Measurements from ENCODE around the gene CXorf66. TPM values are rescaled to one million over a fixed set of nuclear protein-coding genes. Genes with fewer than 3 reads are reported as not detected.

Gene CXorf66
- total RNA-seq, 1 experiment from 2014 or later: not detected

DNA sequence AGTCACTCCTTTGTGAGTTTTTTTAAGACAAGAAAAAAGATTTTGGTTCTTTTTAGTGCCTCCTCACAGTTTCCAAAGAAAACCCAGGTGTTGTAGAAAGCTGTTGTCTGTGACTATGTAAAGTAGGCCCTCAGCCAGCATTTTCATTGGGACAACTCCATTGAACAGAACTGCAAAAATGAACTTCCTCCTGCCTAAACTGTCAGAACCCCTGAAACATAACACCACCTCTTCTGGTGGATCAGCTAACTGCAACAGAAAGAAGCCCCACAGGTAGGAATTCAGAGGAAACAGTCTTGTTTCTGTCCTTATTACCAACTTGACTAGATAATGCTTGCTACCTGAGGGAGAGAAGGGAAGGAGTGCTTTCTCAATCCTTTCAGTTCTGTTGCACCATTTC is 29.1 kb downstream of the CXorf66 start:
- H3K36me3 Mint-ChIP-seq (ENCODE audit: insufficient read depth, unreplicated experiment): peaks cover 12% of the 10 kb centered on the region
- H3K27ac Mint-ChIP-seq (ENCODE audit: unreplicated experiment): no peak overlapping the region
- no peak overlapping the region for H3K4me3 ChIP-seq (ENCODE audit: low read depth, low read length)
- CTCF ChIA-PET: no interaction called here
- H3K4me1 Mint-ChIP-seq (ENCODE audit: low read depth, unreplicated experiment): no peaks in the 10 kb centered on the region
- no peaks in the 10 kb centered on the region for H3K4me1 ChIP-seq
- no peak for TF ChIP-seq CTCF (IDR thresholded peaks at IDR 0.05; ENCODE audit: insufficient read depth in 1 of 2, low read depth in 1 of 2, low read length in 1 of 2, severe bottlenecking in 1 of 2, unreplicated experiment in 1 of 2)
- H3K36me3 ChIP-seq (ENCODE audit: control insufficient read depth, insufficient read depth, low read length): no peaks in the 10 kb centered on the region
- no TSS peak for BruUV-seq (replicated peaks)
- no peaks in the 10 kb centered on the region for H3K9me3 Mint-ChIP-seq (ENCODE audit: unreplicated experiment)
- POLR2A ChIA-PET: no interaction called here
- no peak overlapping the region for H3K4me3 Mint-ChIP-seq (ENCODE audit: unreplicated experiment)
- no peaks in the 10 kb centered on the region for H3K9me3 ChIP-seq
- no peak for DNase-seq
- no peaks in the 10 kb centered on the region for H3K27me3 ChIP-seq (replicated peaks; ENCODE audit: control insufficient read depth, insufficient read depth, low read length)
- no peaks in the 10 kb centered on the region for H3K27me3 Mint-ChIP-seq (ENCODE audit: insufficient read depth, unreplicated experiment)
- intact Hi-C loops (cut with micrococcal nuclease; ENCODE audit: unreplicated experiment): no loop called here

GRCh38 chrX:139933904-139934303 is 31.4 kb downstream of the CXorf66 start:
- H3K4me1 ChIP-seq: no peaks in the 10 kb centered on the region
- TSS peak; percentile 87 for BruUV-seq (replicated peaks)
- intact Hi-C loops (cut with micrococcal nuclease; ENCODE audit: unreplicated experiment): loop anchor here (2.0 to 5.0 kb wide), 2 partner anchors 31 to 92 kb away; no protein-coding TSS in a partner anchor

GRCh38 chrX:139932901-139933796 is 32.2 kb downstream of the CXorf66 start, which contains the start of gene ATP11C:
TSS of gene ATP11C (minus strand) at chrX:139933053. CDS start at chrX:139932042, 1,011 bp downstream.
- BruUV-seq (replicated peaks): no TSS peak
- Mint-ChIP-seq H3K9me3 (ENCODE audit: unreplicated experiment) (no peaks in the 10 kb centered on the region), H3K27ac (ENCODE audit: unreplicated experiment) (peak within 1 kb of the TSS; percentile 95), H3K4me1 (ENCODE audit: low read depth, unreplicated experiment) (no peaks in the 10 kb centered on the region), H3K36me3 (ENCODE audit: insufficient read depth, unreplicated experiment) (peaks cover 12% of the 10 kb centered on the region), H3K4me3 (ENCODE audit: unreplicated experiment) (peak within 1 kb of the TSS; percentile 92), H3K27me3 (ENCODE audit: insufficient read depth, unreplicated experiment) (no peaks in the 10 kb centered on the region)
- Histone ChIP-seq H3K27me3 (replicated peaks; ENCODE audit: control insufficient read depth, insufficient read depth, low read length) (no peaks in the 10 kb centered on the region), H3K9me3 (no peaks in the 10 kb centered on the region), H3K4me3 (ENCODE audit: low read depth, low read length) (peak within 1 kb of the TSS; percentile 79), H3K4me1 (no peaks in the 10 kb centered on the region), H3K36me3 (ENCODE audit: control insufficient read depth, insufficient read depth, low read length) (no peaks in the 10 kb centered on the region)
- intact Hi-C loops (cut with micrococcal nuclease; ENCODE audit: unreplicated experiment): loop anchor here (2.0 to 5.0 kb wide), 2 partner anchors 30 to 91 kb away; no protein-coding TSS in a partner anchor
- ChIA-PET POLR2A (no interaction called here), CTCF (interaction anchor here (0.7 to 1.0 kb wide), 2 partner anchors 31 to 71 kb away, joined by 3 to 8 read pairs; no protein-coding TSS in a partner anchor)
- DNase-seq: peak; percentile 83 to 90
- TF ChIP-seq CTCF (IDR thresholded peaks at IDR 0.05; ENCODE audit: insufficient read depth in 1 of 2, low read depth in 1 of 2, low read length in 1 of 2, severe bottlenecking in 1 of 2, unreplicated experiment in 1 of 2): no peak

More at GRCh38 chrX:139933904-139934303, 31.4 kb downstream of the CXorf66 start:
- CTCF ChIA-PET: no interaction called here
- POLR2A ChIA-PET: no interaction called here
- Mint-ChIP-seq H3K9me3 (ENCODE audit: unreplicated experiment) (no peaks in the 10 kb centered on the region), H3K27me3 (ENCODE audit: insufficient read depth, unreplicated experiment) (no peaks in the 10 kb centered on the region), H3K36me3 (ENCODE audit: insufficient read depth, unreplicated experiment) (peaks cover 12% of the 10 kb centered on the region), H3K4me1 (ENCODE audit: low read depth, unreplicated experiment) (no peaks in the 10 kb centered on the region), H3K4me3 (ENCODE audit: unreplicated experiment) (peak overlapping the region; percentile 92), H3K27ac (ENCODE audit: unreplicated experiment) (peak overlapping the region; percentile 95)
- Histone ChIP-seq H3K4me3 (ENCODE audit: low read depth, low read length) (peak overlapping the region; percentile 79), H3K27me3 (replicated peaks; ENCODE audit: control insufficient read depth, insufficient read depth, low read length) (no peaks in the 10 kb centered on the region), H3K9me3 (no peaks in the 10 kb centered on the region), H3K36me3 (ENCODE audit: control insufficient read depth, insufficient read depth, low read length) (no peaks in the 10 kb centered on the region)
- no peak for TF ChIP-seq CTCF (IDR thresholded peaks at IDR 0.05; ENCODE audit: insufficient read depth in 1 of 2, low read depth in 1 of 2, low read length in 1 of 2, severe bottlenecking in 1 of 2, unreplicated experiment in 1 of 2)
- peak; percentile 33 to 44 for DNase-seq

Measured in Caco-2 (cell line).